HEK293 (cell line): ENCODE measurements around the gene KLRF1.

Source experiments
- CTCF ChIA-PET: fragments of 350-600 bp; formaldehyde crosslinking; extraction: SDS; loops from one replicate; lab custom pipeline; 2021; ENCODE audit warnings: antibody characterized with exemption; lab: Yijun Ruan, JAX
- POLR2A ChIA-PET: fragments of 300-600 bp; formaldehyde crosslinking; extraction: SDS; loops from one replicate; lab custom pipeline; 2020; ENCODE audit warnings: antibody characterized with exemption, inconsistent platforms; lab: Yijun Ruan, JAX
- H3K27ac ChIP-seq: fragments of 200-500 bp; sonication (Bioruptor generic); 2 replicates; pipeline ENCODE4 v1.5.1; 2014; ENCODE audit warnings: low read depth, low read length, control low read depth, inconsistent platforms; ENCODE audit errors: extremely low read depth
- H3K36me3 ChIP-seq, 2 experiments: fragments of 200-500 bp in 1 of 2; sonication (Bioruptor generic) in 1 of 2; 1 replicate in 1 of 2; 2 replicates in 1 of 2; pipeline ENCODE4 v1.5.1; 2014 to 2017; ENCODE audit warnings: inconsistent platforms in 2 of 2, low read length in 2 of 2; ENCODE audit not compliant: control insufficient read depth in 2 of 2, insufficient read depth in 1 of 2
- H3K4me1 ChIP-seq: fragments of 200-500 bp; sonication (Bioruptor generic); 2 replicates; pipeline ENCODE4 v1.5.1; 2014; ENCODE audit warnings: mild to moderate bottlenecking, low read length, inconsistent platforms; ENCODE audit not compliant: control insufficient read depth, insufficient read depth
- H3K4me3 ChIP-seq: 2 replicates; pipeline ENCODE4 v1.5.1; 2011; ENCODE audit warnings: low read depth, mild to moderate bottlenecking, control low read depth, low read length, moderate library complexity
- H3K9me3 ChIP-seq: fragments of 200-500 bp; sonication (Bioruptor generic); 2 replicates; pipeline ENCODE4 v1.5.1; 2014; ENCODE audit warnings: low read depth, low read length, inconsistent platforms; ENCODE audit not compliant: control insufficient read depth, insufficient read depth
- BCL11B ChIP-seq: fragments of 450-650 bp; formaldehyde crosslinking; IDR thresholded peaks from 2 replicates; pipeline ENCODE4 v1.5.1; 2016; ENCODE audit warnings: low read depth, missing biosample characterization, missing genetic modification characterization
- HIC1 ChIP-seq: fragments of 450-650 bp; formaldehyde crosslinking; IDR thresholded peaks from 2 replicates; pipeline ENCODE4 v1.5.1; 2016; ENCODE audit warnings: missing biosample characterization, missing genetic modification characterization
- MZF1 ChIP-seq: fragments of 450-650 bp; formaldehyde crosslinking; IDR thresholded peaks from 2 replicates; pipeline ENCODE4 v1.5.1; 2017; ENCODE audit warnings: missing biosample characterization, missing genetic modification characterization, borderline replicate concordance
- PRDM1 ChIP-seq: fragments of 450-650 bp; formaldehyde crosslinking; IDR thresholded peaks from 2 replicates; pipeline ENCODE4; 2016; ENCODE audit warnings: missing biosample characterization, missing genetic modification characterization
- RBAK ChIP-seq: fragments of 450-650 bp; formaldehyde crosslinking; IDR thresholded peaks from 2 replicates; pipeline ENCODE4 v1.5.1; 2016; ENCODE audit warnings: missing biosample characterization, missing genetic modification characterization
- REPIN1 ChIP-seq: fragments of 450-650 bp; formaldehyde crosslinking; IDR thresholded peaks from 2 replicates; pipeline ENCODE4 v1.5.1; 2017; ENCODE audit warnings: missing biosample characterization, missing genetic modification characterization, low read depth
- ZBTB17 ChIP-seq: fragments of 450-650 bp; formaldehyde crosslinking; IDR thresholded peaks from 2 replicates; pipeline ENCODE4 v1.5.1; 2016; ENCODE audit warnings: missing biosample characterization, missing genetic modification characterization
- ZBTB49 ChIP-seq: fragments of 450-650 bp; formaldehyde crosslinking; IDR thresholded peaks from 2 replicates; pipeline ENCODE4 v1.5.1; 2016; ENCODE audit warnings: missing biosample characterization, missing genetic modification characterization, low read depth
- ZBTB7A ChIP-seq: fragments of 450-650 bp; formaldehyde crosslinking; IDR thresholded peaks from 2 replicates; pipeline ENCODE4 v1.5.1; 2016; ENCODE audit warnings: low read depth, missing biosample characterization, missing genetic modification characterization
- ZEB2 ChIP-seq: fragments of 450-650 bp; formaldehyde crosslinking; IDR thresholded peaks from 2 replicates; pipeline ENCODE4 v1.5.1; 2016; ENCODE audit warnings: missing biosample characterization, missing genetic modification characterization
- ZFHX2 ChIP-seq: fragments of 450-650 bp; formaldehyde crosslinking; conservative IDR thresholded peaks from 2 replicates; pipeline ENCODE4 v1.5.1; 2016; ENCODE audit warnings: missing biosample characterization, missing genetic modification characterization
- ZFP3 ChIP-seq: fragments of 450-650 bp; formaldehyde crosslinking; IDR thresholded peaks from 2 replicates; pipeline ENCODE4 v1.5.1; 2016; ENCODE audit warnings: low read depth, missing biosample characterization, missing genetic modification characterization
- ZNF133 ChIP-seq: fragments of 450-650 bp; formaldehyde crosslinking; IDR thresholded peaks from 2 replicates; pipeline ENCODE4 v1.5.1; 2016; ENCODE audit warnings: missing biosample characterization, missing genetic modification characterization
- ZNF146 ChIP-seq: fragments of 450-650 bp; formaldehyde crosslinking; IDR thresholded peaks from 2 replicates; pipeline ENCODE4 v1.5.1; 2016; ENCODE audit warnings: missing biosample characterization, missing genetic modification characterization
- ZNF202 ChIP-seq: fragments of 450-650 bp; formaldehyde crosslinking; IDR thresholded peaks from 2 replicates; pipeline ENCODE4 v1.5.1; 2016; ENCODE audit warnings: missing biosample characterization, missing genetic modification characterization, borderline replicate concordance
- ZNF274 ChIP-seq, 2 experiments: fragments of 200-500 bp in 1 of 2; fragments of 450-650 bp in 1 of 2; sonication (Bioruptor generic) in 1 of 2; formaldehyde crosslinking in 1 of 2; IDR thresholded peaks; 2 replicates each; pipeline versions ENCODE4 v1.5.1 to v1.6.1; 2014 to 2016; ENCODE audit warnings: borderline replicate concordance in 1 of 2, inconsistent platforms in 1 of 2, low read length in 1 of 2, missing biosample characterization in 1 of 2, missing genetic modification characterization in 1 of 2
- ZNF404 ChIP-seq: fragments of 450-650 bp; formaldehyde crosslinking; IDR thresholded peaks from 2 replicates; pipeline ENCODE4 v1.5.1; 2017; ENCODE audit warnings: missing biosample characterization, missing genetic modification characterization
- ZNF488 ChIP-seq: fragments of 450-650 bp; formaldehyde crosslinking; IDR thresholded peaks from 2 replicates; pipeline ENCODE4 v1.5.1; 2016; ENCODE audit warnings: missing biosample characterization, missing genetic modification characterization
- ZNF837 ChIP-seq: fragments of 450-650 bp; formaldehyde crosslinking; IDR thresholded peaks from 2 replicates; pipeline ENCODE4 v1.5.1; 2016; ENCODE audit warnings: missing biosample characterization, missing genetic modification characterization
- ZNF843 ChIP-seq: fragments of 450-650 bp; formaldehyde crosslinking; IDR thresholded peaks from 2 replicates; pipeline ENCODE4 v1.5.1; 2016; ENCODE audit warnings: missing biosample characterization, missing genetic modification characterization

Gene KLRF1

GRCh38 chr12:9799961-9800360, 27.3 kb upstream of the KLRF1 start (continued):
- no peak for TF ChIP-seq ZNF404
- no peak for TF ChIP-seq ZBTB17
- no peak for TF ChIP-seq ZBTB7A (tag by site-specific recombination)
- no peak for TF ChIP-seq ZBTB49 (tag by site-specific recombination)

- H3K9me3 ChIP-seq = no peaks in the 10 kb centered on the region
- POLR2A ChIA-PET = no interaction called here
- CTCF ChIA-PET = interaction anchor here (2.0 kb wide), 1 partner anchor 9 kb away, joined by 7 read pairs; no protein-coding TSS in a partner anchor
- no peak overlapping the region for H3K27ac ChIP-seq
- no peak overlapping the region for H3K4me3 ChIP-seq
- no peaks in the 10 kb centered on the region for H3K36me3 ChIP-seq
- no peaks in the 10 kb centered on the region for H3K4me1 ChIP-seq
- TF ChIP-seq REPIN1 (tag by site-specific recombination) = no peak
Measured at GRCh38 chr12:9805883-9806282, 21.4 kb upstream of the KLRF1 start.

- CTCF ChIA-PET = interaction anchor here (2.0 kb wide), 1 partner anchor 8 kb away, joined by 7 read pairs; no protein-coding TSS in a partner anchor
- TF ChIP-seq PRDM1 (tag by site-specific recombination) = no peak
- TF ChIP-seq ZNF146 (tag by site-specific recombination) = no peak
- TF ChIP-seq MZF1 (tag by site-specific recombination) = no peak
- no peak for TF ChIP-seq RBAK (tag by site-specific recombination)
- TF ChIP-seq ZNF274 (IDR thresholded peaks at IDR 0.05; ENCODE audit: low read length) = no peak
- TF ChIP-seq ZNF274 (tag by site-specific recombination; IDR thresholded peaks at IDR 0.05; ENCODE audit: borderline replicate concordance) = no peak
- no peak for TF ChIP-seq ZNF837 (tag by site-specific recombination)
- TF ChIP-seq ZNF202 (tag by site-specific recombination) = no peak
- TF ChIP-seq ZEB2 (tag by site-specific recombination) = no peak
- TF ChIP-seq ZNF843 (tag by site-specific recombination) = no peak
- TF ChIP-seq BCL11B (tag by site-specific recombination) = no peak
- no peak for TF ChIP-seq HIC1 (tag by site-specific recombination)
- TF ChIP-seq ZNF133 = no peak
- TF ChIP-seq ZFP3 = no peak
- no peak for TF ChIP-seq ZFHX2 (tag by site-specific recombination)
- TF ChIP-seq ZNF488 (tag by site-specific recombination) = no peak
Measured at GRCh38 chr12:9806714-9807113, 20.6 kb upstream of the KLRF1 start.

More at GRCh38 chr12:9806714-9807113, 20.6 kb upstream of the KLRF1 start:
- no peaks in the 10 kb centered on the region for H3K4me1 ChIP-seq
- H3K4me3 ChIP-seq = no peak overlapping the region
- H3K27ac ChIP-seq = no peak overlapping the region
- POLR2A ChIA-PET = no interaction called here
- H3K9me3 ChIP-seq = no peaks in the 10 kb centered on the region
- H3K36me3 ChIP-seq = no peaks in the 10 kb centered on the region
